ENCODE measurements around the gene SDR42E1. TPM values are rescaled to one million over a fixed set of nuclear protein-coding genes. Genes with fewer than 3 reads are reported as not detected.

The SDR42E1 gene
- total and polyA plus RNA-seq, 9 of the 15 experiments (the other 6 are each of a cell fraction or from before 2014, with no cell fraction given), result 0.13 to 1.3 (median 0.42) TPM

- TF ChIP-seq, protein P1, sequence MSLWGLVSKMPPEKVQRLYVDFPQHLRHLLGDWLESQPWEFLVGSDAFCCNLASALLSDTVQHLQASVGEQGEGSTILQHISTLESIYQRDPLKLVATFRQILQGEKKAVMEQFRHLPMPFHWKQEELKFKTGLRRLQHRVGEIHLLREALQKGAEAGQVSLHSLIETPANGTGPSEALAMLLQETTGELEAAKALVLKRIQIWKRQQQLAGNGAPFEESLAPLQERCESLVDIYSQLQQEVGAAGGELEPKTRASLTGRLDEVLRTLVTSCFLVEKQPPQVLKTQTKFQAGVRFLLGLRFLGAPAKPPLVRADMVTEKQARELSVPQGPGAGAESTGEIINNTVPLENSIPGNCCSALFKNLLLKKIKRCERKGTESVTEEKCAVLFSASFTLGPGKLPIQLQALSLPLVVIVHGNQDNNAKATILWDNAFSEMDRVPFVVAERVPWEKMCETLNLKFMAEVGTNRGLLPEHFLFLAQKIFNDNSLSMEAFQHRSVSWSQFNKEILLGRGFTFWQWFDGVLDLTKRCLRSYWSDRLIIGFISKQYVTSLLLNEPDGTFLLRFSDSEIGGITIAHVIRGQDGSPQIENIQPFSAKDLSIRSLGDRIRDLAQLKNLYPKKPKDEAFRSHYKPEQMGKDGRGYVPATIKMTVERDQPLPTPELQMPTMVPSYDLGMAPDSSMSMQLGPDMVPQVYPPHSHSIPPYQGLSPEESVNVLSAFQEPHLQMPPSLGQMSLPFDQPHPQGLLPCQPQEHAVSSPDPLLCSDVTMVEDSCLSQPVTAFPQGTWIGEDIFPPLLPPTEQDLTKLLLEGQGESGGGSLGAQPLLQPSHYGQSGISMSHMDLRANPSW (CRISPR knock-in tag; IDR thresholded peaks at IDR 0.05), result no peak
- TF ChIP-seq CBX3 (IDR thresholded peaks at IDR 0.05; ENCODE audit: borderline replicate concordance in 1 of 2, low read length in 2 of 2) (no peak), ZNF398 (CRISPR knock-in tag; IDR thresholded peaks at IDR 0.05) (no peak), MITF (IDR thresholded peaks at IDR 0.05) (no peak), LCOR (CRISPR knock-in tag; IDR thresholded peaks at IDR 0.05) (no peak)
These were observed 37.5 kb downstream of the SDR42E1 start (continued) for GRCh38 chr16:81973737-81974136.
